DOHH2 (cell line): Measurements from ENCODE around the gene EPHA6.

ENCODE experiments used
- EZH2phosphoT487 ChIP-seq: fragments of 200-600 bp; sonication (generic); IDR thresholded peaks from 2 replicates; pipeline ENCODE4 v1.6.1; 2017; ENCODE audit warnings: borderline replicate concordance, mild to moderate bottlenecking, antibody characterized with exemption, low read length, moderate library complexity, mixed read lengths
- TF ChIP-seq, protein P1 (sequence below): fragments of 200-600 bp; sonication (generic); IDR thresholded peaks from one replicate; pipeline ENCODE4 v1.5.1; 2014; ENCODE audit warnings: antibody characterized with exemption, mild to moderate bottlenecking, low read depth, low read length; ENCODE audit not compliant: poor library complexity, severe bottlenecking

DNA sequence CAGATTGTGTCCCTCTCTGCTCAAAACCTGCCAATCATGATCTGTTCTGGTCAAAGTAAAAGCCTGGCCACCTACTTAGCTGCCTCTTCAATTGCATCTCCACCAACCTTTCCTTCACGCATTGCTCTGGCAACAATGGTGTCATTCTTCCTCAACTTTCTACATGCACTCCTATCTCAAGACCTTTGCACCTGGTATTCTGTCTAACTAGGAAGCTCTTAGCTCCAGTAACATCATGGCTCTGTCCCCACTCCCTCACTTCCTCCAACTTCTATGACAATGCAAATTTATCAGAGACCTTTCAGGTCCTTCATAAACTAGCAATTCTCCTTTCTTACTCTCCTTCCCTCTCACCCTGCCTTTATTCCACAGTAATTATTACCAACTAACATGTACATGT is 682.7 kb downstream of the EPHA6 start:
- TF ChIP-seq, protein P1, sequence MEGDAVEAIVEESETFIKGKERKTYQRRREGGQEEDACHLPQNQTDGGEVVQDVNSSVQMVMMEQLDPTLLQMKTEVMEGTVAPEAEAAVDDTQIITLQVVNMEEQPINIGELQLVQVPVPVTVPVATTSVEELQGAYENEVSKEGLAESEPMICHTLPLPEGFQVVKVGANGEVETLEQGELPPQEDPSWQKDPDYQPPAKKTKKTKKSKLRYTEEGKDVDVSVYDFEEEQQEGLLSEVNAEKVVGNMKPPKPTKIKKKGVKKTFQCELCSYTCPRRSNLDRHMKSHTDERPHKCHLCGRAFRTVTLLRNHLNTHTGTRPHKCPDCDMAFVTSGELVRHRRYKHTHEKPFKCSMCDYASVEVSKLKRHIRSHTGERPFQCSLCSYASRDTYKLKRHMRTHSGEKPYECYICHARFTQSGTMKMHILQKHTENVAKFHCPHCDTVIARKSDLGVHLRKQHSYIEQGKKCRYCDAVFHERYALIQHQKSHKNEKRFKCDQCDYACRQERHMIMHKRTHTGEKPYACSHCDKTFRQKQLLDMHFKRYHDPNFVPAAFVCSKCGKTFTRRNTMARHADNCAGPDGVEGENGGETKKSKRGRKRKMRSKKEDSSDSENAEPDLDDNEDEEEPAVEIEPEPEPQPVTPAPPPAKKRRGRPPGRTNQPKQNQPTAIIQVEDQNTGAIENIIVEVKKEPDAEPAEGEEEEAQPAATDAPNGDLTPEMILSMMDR: no peak
- TF ChIP-seq EZH2phosphoT487: no peak
